T-helper 9 cell (primary cell): ENCODE measurements around the gene FXYD7.
"Not testable (repeated sequence)": the region's sequence is repeated elsewhere in the genome, so short reads cannot be mapped to it uniquely, and the experiment has no call there.

Experiments used
- DNase-seq: peaks from one replicate; pipeline ENCODE4 v3.0.0-alpha.2; 2020

The FXYD7 gene

DNA sequence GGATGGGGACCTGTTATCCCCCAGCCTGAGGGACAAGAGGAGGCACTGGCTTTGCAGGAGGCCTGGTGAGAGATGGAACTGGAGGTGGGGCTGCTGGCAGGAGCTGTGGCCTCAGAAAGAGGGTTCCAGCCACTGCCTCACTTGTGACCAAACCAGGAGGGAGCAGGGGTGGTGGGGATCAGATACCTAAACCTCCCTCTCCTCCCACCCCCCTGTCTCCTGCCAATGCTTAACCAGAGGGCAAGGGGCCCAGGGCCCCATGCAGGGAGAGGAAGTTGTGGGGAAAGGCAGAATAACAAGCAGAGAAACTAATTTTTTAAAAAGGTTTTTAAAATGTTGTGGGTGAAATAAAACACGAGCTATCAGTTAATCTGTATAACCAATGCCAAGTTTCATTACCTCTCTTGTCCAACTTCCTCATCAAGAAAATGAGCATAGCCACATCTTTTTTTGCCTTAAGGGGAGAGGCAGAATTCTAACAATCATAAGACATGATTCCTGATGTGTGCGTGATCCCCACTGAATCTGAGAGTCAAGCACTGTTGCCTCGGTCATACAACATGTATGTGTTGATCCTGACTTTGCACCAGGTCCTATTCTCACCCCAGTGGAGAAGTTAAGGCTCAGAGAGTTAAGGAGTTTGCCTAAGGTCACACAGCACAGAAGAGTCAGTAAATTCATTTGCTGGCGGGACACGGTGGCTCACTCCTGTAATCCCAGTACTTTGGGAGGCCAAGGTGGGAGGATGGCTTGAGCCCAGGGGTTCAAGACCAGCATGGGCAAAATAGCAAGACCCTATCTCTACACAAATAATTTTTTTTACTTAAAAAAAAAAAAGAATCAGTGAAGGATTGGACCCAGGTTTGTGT, 24.4 kb downstream of the FXYD7 start:
- DNase-seq = no peak

DNA sequence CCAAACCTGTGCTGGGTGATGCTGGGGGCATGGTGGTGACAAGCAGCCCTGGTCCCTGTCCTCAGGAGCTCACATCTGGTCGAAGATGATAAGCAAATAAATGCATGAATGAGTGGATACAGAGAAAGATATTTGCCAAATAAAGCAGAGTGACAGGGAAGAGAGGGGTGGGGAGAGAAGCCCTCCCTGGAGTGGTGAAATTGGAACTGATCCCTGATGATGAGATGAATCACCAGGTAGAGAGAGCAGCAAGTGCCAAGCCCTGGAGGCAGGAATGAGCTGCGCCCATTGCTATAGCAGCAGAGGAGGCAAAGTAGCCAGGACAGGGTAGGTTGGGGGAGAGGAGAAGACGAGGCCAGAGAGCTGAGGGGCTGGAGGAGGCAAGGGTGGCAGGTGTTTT, 25.1 kb downstream of the FXYD7 start:
- no peak for DNase-seq

GRCh38 chr19:35169221-35169995, 26.4 kb downstream of the FXYD7 start:
- no peak for DNase-seq

DNA sequence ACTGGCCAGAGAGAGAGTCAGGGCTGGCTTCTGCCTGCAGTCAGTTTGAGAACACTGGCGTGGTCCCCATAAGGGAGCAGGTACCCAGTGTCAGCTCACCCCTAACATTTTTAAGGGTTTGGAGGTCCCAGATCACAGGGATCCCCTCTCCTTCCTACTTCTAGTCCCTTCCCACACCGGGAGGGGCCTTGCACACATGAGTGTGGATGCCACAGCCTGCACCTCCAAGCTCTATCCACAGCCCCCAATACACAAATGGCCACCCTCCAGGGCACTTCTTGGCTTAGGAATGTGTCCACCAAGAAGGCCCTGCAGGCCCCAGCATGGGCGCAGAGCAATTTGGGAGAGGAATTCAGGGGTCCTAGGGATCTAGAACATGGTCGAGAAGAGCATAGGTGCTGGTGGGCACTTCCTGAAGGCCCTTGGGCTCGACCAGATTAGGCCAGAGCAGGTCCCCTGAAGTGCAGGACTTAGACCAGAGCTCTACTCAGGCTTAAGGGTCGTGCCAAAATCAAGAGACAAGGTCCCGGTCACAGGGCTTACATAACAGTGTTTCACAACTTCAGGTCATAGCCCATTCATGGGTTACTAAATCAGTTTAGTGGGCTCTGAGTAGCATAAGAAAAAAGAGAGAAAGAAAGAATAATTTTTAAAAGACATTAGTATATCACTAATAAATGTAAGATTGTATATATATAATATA, 27.5 kb downstream of the FXYD7 start:
- DNase-seq = no peak

- DNase-seq = no peak
Observed at GRCh38 chr19:35171730-35172129, 28.7 kb downstream of the FXYD7 start.

DNA sequence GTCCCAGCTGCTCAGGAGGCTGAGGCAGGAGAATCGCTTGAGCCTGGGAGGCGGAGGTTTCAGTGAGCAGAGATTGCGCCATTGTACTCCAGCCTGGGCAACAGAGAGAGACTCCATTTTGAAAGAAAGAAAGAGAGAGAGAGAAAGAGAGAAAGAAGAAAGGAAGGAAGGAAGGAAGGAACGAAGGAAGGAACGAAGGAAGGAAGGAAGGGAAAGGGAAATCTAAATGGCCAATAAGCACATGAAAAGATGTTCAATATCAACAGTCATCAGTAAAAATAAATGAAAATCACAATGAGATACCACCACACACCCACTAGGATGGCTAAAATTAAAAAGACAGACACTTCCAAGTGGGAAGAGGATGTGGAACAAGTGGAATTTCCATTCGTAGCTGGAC, 31.2 kb downstream of the FXYD7 start:
- DNase-seq = no peak

- no peak for DNase-seq
Observed at GRCh38 chr19:35176181-35176570, 33.1 kb downstream of the FXYD7 start.

GRCh38 chr19:35177377-35178274, 34.6 kb downstream of the FXYD7 start:
- no peak for DNase-seq

DNA sequence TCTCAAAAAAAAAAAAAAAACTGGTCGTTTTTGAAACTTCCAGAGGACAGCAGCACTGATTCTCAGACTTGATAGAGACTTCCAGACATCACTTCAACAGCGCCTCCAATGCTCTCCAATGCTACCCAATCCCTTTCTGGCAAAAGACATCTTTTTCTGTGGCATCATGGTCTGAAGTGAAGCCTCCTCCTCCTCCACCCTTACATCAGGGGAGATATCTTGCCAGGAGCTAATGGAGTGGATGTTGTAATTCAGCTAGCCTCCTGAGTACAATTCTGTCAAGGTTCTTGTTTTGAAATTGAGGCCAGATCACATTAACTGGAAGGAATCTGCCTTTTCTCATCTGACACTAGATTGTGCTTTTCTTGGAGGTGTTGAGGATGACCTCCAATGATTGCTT, 35.6 kb downstream of the FXYD7 start:
- no peak for DNase-seq

- no peak for DNase-seq
Observed at GRCh38 chr19:35179830-35180229, 36.8 kb downstream of the FXYD7 start.

- no peak for DNase-seq
Observed at GRCh38 chr19:35181387-35181786, 38.3 kb downstream of the FXYD7 start.

GRCh38 chr19:35184267-35184666, 41.2 kb downstream of the FXYD7 start:
- DNase-seq = no peak

GRCh38 chr19:35184884-35185283, 41.8 kb downstream of the FXYD7 start:
- no peak for DNase-seq

GRCh38 chr19:35194012-35194984, 51.2 kb downstream of the FXYD7 start:
- DNase-seq = no peak

- DNase-seq = no peak
Observed at GRCh38 chr19:35195830-35196229, 52.8 kb downstream of the FXYD7 start.

GRCh38 chr19:35196861-35197260, 53.8 kb downstream of the FXYD7 start:
- DNase-seq = not testable (repeated sequence)

- no peak for DNase-seq
Observed at GRCh38 chr19:35199481-35199880, 56.4 kb downstream of the FXYD7 start.

DNA sequence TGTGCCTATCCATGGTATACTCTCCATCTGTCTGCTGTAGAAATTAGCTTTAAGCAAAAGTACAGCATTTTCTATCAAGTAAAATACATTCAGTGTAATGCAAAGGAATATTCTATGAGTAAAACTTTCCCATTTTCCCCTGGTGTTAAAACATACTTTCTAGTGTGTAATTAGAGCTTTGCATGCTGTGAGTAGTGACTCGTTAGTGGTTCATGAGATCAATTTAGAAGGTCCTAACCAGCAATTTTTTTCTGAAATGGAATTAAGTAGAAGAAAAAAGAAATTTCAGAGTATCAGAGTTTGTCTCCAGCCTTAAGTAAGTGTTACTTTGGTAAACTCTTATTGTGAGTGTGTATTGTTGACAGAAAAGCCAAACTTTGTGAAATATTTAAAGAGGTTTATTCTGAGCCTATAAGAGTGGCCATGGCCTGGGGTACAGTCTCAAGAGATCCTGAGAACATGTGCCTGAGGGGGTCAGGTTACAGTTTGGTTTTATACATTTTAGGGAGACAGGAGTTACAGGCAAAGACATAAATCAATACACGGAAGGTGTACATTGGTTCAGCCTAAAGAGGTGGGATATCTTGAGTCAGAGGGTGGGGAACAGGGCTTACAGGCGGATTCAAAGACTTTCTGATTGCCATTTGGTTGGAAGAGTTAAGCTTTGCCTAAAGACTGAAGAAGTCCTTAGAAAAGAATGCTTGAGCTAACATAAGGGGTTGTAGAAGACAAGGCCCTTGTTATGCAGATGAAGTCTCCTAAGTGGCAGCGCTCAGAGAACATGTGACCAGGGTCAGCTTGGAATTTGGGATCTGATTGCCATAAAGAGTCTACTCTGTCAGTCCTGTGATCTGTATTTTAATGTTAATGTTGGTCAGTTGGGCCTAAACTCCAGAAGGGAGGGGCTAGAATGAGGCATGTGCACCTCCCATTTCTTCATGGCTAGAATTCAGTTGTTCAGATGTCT, 60.0 kb downstream of the FXYD7 start:
- DNase-seq = no peak
